K562 (cell line): ENCODE data around the gene SH3PXD2B. TPM values are rescaled to one million over a fixed set of nuclear protein-coding genes. Genes with fewer than 3 reads are reported as not detected.
"Not testable (repeated sequence)": the region's sequence is repeated elsewhere in the genome, so short reads cannot be mapped to it uniquely, and the experiment has no call there.

ENCODE experiments used
- ATAC-seq: fragments of 200-7000 bp; cut with Tn5 transposase; 3 replicates; pipeline ENCODE4 v1.9.1; 2020; ENCODE audit warnings: moderate library complexity
- BruUV-seq: library from RNA; stranded (reverse); fragments of 400-500 nt; replicated peaks from 2 replicates; lab custom pipeline; 2021; lab: Mats Ljungman, UMichigan
- CTCF ChIA-PET: fragments of 300-600 bp; formaldehyde crosslinking; extraction: SDS; loops from one replicate; lab custom pipeline; 2021; ENCODE audit warnings: low intra/inter-chr PET ratio; lab: Yijun Ruan, JAX
- POLR2A ChIA-PET: fragments of 300-600, 350-650 bp; sonication (Branson Sonifier 250); formaldehyde crosslinking; extraction: SDS; loops from one replicate; lab custom pipeline; 2021; ENCODE audit warnings: antibody characterized with exemption, inconsistent platforms; lab: Yijun Ruan, JAX
- DNase-seq, 4 experiments: peaks; one replicate each; pipeline versions ENCODE4 v3.0.0 to v3.0.0-alpha.2; 2011 to 2018; ENCODE audit warnings: low spot score in 3 of 4, mixed read lengths in 3 of 4; ENCODE audit errors: extremely low read depth in 1 of 4
- FAIRE-seq: peaks from 2 replicates; lab custom pipeline; 2011; peaks lifted over from hg19 to GRCh38; lab: Jason Lieb, UNC
- H2AFZ ChIP-seq: 2 replicates; pipeline ENCODE4 v1.6.0; 2011; ENCODE audit warnings: low read depth, low read length, control low read depth, inconsistent platforms
- H3K27ac ChIP-seq: fragments of 200-600 bp; 3 replicates; pipeline ENCODE4 v1.8.0; 2011; ENCODE audit warnings: low read depth, mild to moderate bottlenecking, control low read depth, inconsistent platforms, low read length, moderate library complexity, mixed read lengths; ENCODE audit errors: extremely low read depth
- H3K27me3 ChIP-seq, 2 experiments: fragments of 300-600 bp in 1 of 2; 2 replicates in 1 of 2; 3 replicates in 1 of 2; pipeline versions ENCODE4 v1.6.0 to v1.8.0; 2011; ENCODE audit warnings: inconsistent platforms in 2 of 2, low read length in 2 of 2, mild to moderate bottlenecking in 1 of 2, mixed read lengths in 1 of 2, moderate library complexity in 1 of 2; ENCODE audit not compliant: control insufficient read depth in 2 of 2, insufficient read depth in 2 of 2
- H3K36me3 ChIP-seq: fragments of 300-600 bp; 3 replicates; pipeline ENCODE4 v1.8.0; 2011; ENCODE audit warnings: mild to moderate bottlenecking, low read length, inconsistent platforms; ENCODE audit not compliant: control insufficient read depth, insufficient read depth
- H3K4me1 ChIP-seq, 2 experiments: fragments of 200-600 bp in 1 of 2; replicated peaks in 1 of 2; 2 replicates in 1 of 2; 3 replicates in 1 of 2; pipeline versions ENCODE4 v1.5.1 to v1.8.0; 2011; ENCODE audit warnings: inconsistent platforms in 2 of 2, low read length in 2 of 2, mild to moderate bottlenecking in 1 of 2, mixed read lengths in 1 of 2, moderate library complexity in 1 of 2; ENCODE audit not compliant: control insufficient read depth in 2 of 2, insufficient read depth in 2 of 2
- H3K4me2 ChIP-seq: 2 replicates; pipeline ENCODE4 v1.6.1; 2011; ENCODE audit warnings: low read length, control low read depth, inconsistent platforms, mixed read lengths; ENCODE audit not compliant: insufficient read depth
- H3K4me3 ChIP-seq: fragments of 200-600 bp; sonication (generic), shearing (Covaris generic); 2 replicates; pipeline ENCODE4 v1.5.1; 2016; ENCODE audit warnings: control low read depth, inconsistent platforms
- H3K79me2 ChIP-seq: fragments of 200-600 bp; 3 replicates; pipeline ENCODE4 v1.8.0; 2011; ENCODE audit warnings: low read length, inconsistent platforms; ENCODE audit not compliant: control insufficient read depth, insufficient read depth
- H3K9ac ChIP-seq, 2 experiments: 2 replicates each; pipeline versions ENCODE4 v1.6.0 to v1.6.1; 2011; ENCODE audit warnings: low read depth in 2 of 2, low read length in 2 of 2, control low read depth in 1 of 2, inconsistent platforms in 1 of 2, mild to moderate bottlenecking in 1 of 2, mixed read lengths in 1 of 2; ENCODE audit not compliant: insufficient read depth in 1 of 2
- H3K9me1 ChIP-seq: one replicate; pipeline ENCODE4 v1.6.0; 2011; ENCODE audit warnings: inconsistent platforms, mild to moderate bottlenecking, low read length, moderate library complexity; ENCODE audit not compliant: control insufficient read depth, insufficient read depth
- H3K9me3 ChIP-seq: replicated peaks from 2 replicates; pipeline ENCODE4 v1.5.1; 2011; ENCODE audit warnings: low read depth, low read length, inconsistent platforms; ENCODE audit not compliant: control insufficient read depth, insufficient read depth
- H4K20me1 ChIP-seq: replicated peaks from 2 replicates; pipeline ENCODE4 v1.6.1; 2011; ENCODE audit warnings: low read length, inconsistent platforms, mixed read lengths; ENCODE audit not compliant: control insufficient read depth, insufficient read depth
- ETV1 ChIP-seq: fragments of 450-650 bp; conservative IDR thresholded peaks from 2 replicates; pipeline ENCODE4 v1.6.1; 2016; ENCODE audit warnings: missing genetic modification characterization, control low read depth, low read depth, missing compliant biosample characterization
- GATAD2A ChIP-seq: fragments of 450-650 bp; IDR thresholded peaks from 2 replicates; pipeline ENCODE4 v1.6.1; 2017
- KAT8 ChIP-seq: fragments of 450-650 bp; IDR thresholded peaks from 2 replicates; pipeline ENCODE4 v1.6.1; 2016; ENCODE audit warnings: low read depth, mild to moderate bottlenecking
- KLF1 ChIP-seq: fragments of 450-650 bp; IDR thresholded peaks from 2 replicates; pipeline ENCODE4 v1.6.1; 2016; ENCODE audit warnings: missing genetic modification characterization, missing compliant biosample characterization
- MCM2 ChIP-seq: fragments of 450-650 bp; IDR thresholded peaks from 2 replicates; pipeline ENCODE4 v1.6.1; 2017; ENCODE audit warnings: low read depth, mild to moderate bottlenecking
- SRSF3 ChIP-seq: fragments of 200-400 bp; formaldehyde crosslinking; IDR thresholded peaks from 2 replicates; pipeline ENCODE4 v1.6.1; 2016; ENCODE audit warnings: mild to moderate bottlenecking, low read length, moderate library complexity; ENCODE audit not compliant: insufficient read depth
- ZKSCAN1 ChIP-seq: fragments of 150-350 bp; IDR thresholded peaks from 2 replicates; pipeline ENCODE4 v1.6.1; 2016; ENCODE audit warnings: low read depth, low read length
- ZNF133 ChIP-seq: fragments of 250-450 bp; sonication (Bioruptor Pico); IDR thresholded peaks from 2 replicates; pipeline ENCODE4 v1.4.0; 2020; ENCODE audit warnings: mild to moderate bottlenecking
- ZNF253 ChIP-seq: fragments of 250-450 bp; sonication (Bioruptor Pico); conservative IDR thresholded peaks from 2 replicates; pipeline ENCODE4 v1.6.1; 2021; ENCODE audit warnings: mild to moderate bottlenecking
- ZSCAN29 ChIP-seq: fragments of 450-650 bp; IDR thresholded peaks from 2 replicates; pipeline ENCODE4 v1.6.1; 2017
- WGBS: fragments of 100-300 bp; shearing (Covaris generic); methylation state at CpG from one replicate; pipeline ENCODE4 v1.1.6; 2016; ENCODE audit warnings: low coverage, mixed read lengths; ENCODE audit not compliant: insufficient coverage; ENCODE audit errors: missing lambda C conversion rate; 5-methylcytosine and 5-hydroxymethylcytosine counted together
- in situ Hi-C: fragments of 300-500 bp; cut with MboI; formaldehyde crosslinking; loops from 4 replicates; pipeline ENCODE4 v1.15.0; 2018; ENCODE audit warnings: inconsistent platforms, mixed read lengths
- intact Hi-C: fragments of 100-400 bp; cut with micrococcal nuclease; formaldehyde crosslinking; loops from 2 replicates; pipeline ENCODE4 v1.14.2; 2022
- polyA plus RNA-seq, 8 experiments: library from polyadenylated mRNA; depleted of rRNA in 4 of 8; stranded (reverse) in 5 of 8; unstranded in 3 of 8; fragments of >200 nt; fragmentation: Nextera tagmentation in 2 of 8; fragmentation: Illumina TruSeq in 1 of 8; extraction: Ambion mirVana in 2 of 8; extraction: Trizol in 1 of 8; gene quantifications; 2 replicates each; pipeline versions ENCODE4 v1.2.1 to v1.2.3, GENCODE V29; 2011 to 2014; ENCODE audit warnings: inconsistent platforms in 1 of 8, missing spikeins in 1 of 8
- total RNA-seq, 7 experiments: library from RNA; depleted of rRNA in 6 of 7; stranded (reverse); fragments of >200 nt in 6 of 7; fragmentation: Illumina TruSeq in 2 of 7; extraction: Trizol in 2 of 7; gene quantifications; 2 replicates each; pipeline versions ENCODE4 v1.2.1 to v1.2.3, GENCODE V29; 2011 to 2021; ENCODE audit warnings: low replicate concordance in 1 of 7
- TF ChIP-seq, protein P1 (sequence below): fragments of 450-650 bp; IDR thresholded peaks from 2 replicates; pipeline ENCODE4 v1.6.1; 2016; ENCODE audit warnings: antibody characterized with exemption
- TF ChIP-seq, protein P2 (sequence below): fragments of 250-450 bp; sonication (Bioruptor Pico); IDR thresholded peaks from 2 replicates; pipeline ENCODE4 v1.5.0; 2020; ENCODE audit warnings: mild to moderate bottlenecking, borderline replicate concordance
- TF ChIP-seq, protein P3 (sequence below), 2 experiments: fragments of 450-650 bp in 1 of 2; sonication (generic) in 1 of 2; formaldehyde crosslinking in 1 of 2; IDR thresholded peaks in 1 of 2; conservative IDR thresholded peaks in 1 of 2; 2 replicates each; pipeline versions ENCODE4 v1.6.1 to v1.8.1; 2016 to 2023; ENCODE audit warnings: mild to moderate bottlenecking in 2 of 2, moderate library complexity in 2 of 2, inconsistent platforms in 1 of 2, missing genetic modification reagents in 1 of 2

The SH3PXD2B gene
- total and polyA plus RNA-seq, 9 of the 15 experiments (the other 6 are each of a cell fraction or from before 2014, with no cell fraction given), result 0.04 to 0.66 (median 0.19) TPM

DNA sequence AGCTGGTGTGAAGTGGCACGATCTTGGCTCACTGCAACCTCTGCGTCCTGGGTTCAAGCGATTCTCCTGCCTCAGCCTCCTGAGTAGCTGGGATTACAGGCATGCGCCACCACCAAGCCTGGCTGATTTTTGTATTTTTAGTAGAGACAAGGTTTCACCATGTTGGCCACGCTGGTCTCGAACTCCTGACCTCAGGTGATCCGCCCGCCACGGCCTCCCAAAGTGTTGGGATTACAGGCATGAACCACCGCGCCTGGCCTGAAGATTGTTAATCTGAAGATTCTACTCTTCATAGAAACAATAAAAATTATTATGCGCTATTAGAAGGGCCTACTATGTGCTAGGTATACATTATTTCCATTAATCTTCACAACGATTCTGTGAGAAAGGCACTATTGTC, 127.4 kb downstream of the SH3PXD2B start:
- POLR2A ChIA-PET, H4K20me1 ChIP-seq, H2AFZ ChIP-seq, H3K36me3 ChIP-seq, intact Hi-C loops, FAIRE-seq, H3K9ac ChIP-seq, in situ Hi-C loops, H3K4me1 ChIP-seq, H3K27ac ChIP-seq, H3K79me2 ChIP-seq, H3K4me3 ChIP-seq, H3K9me3 ChIP-seq, DNase-seq, CTCF ChIA-PET, BruUV-seq, H3K4me2 ChIP-seq, ATAC-seq, H3K9me1 ChIP-seq: not testable (repeated sequence)
- TF ChIP-seq ZKSCAN1, result 0 out of 2 replicates have a peak, but pooled peaks have one; percentile 16
- 4% methylated on average over 13 of the region's 13 CpGs for WGBS
- peaks cover 14 to 37% of the 10 kb centered on the region in 2 experiments; a peak in 4 of 5 replicates for H3K27me3 ChIP-seq

DNA sequence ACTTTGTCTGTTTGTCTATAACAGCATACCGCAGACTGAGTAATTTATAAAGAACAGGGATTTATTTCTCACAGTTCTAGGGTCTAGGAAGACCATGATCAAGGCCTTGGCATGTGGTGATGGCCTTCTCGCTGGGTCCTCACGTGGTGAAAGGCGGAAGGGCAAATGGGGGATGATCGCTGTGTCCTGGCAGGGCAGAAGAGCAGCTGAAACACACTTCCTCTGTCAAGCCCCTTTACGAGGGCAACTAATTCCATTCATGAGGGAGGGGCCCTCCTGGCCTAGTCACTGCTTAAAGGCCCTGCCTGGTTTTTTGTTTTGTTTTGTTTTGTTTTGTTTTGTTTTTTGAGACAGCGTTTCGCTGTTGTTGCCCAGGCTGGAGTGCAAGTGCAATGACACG, 128.9 kb downstream of the SH3PXD2B start:
- no peak overlapping the region for H3K9ac ChIP-seq
- no peaks in the 10 kb centered on the region for H3K9me3 ChIP-seq
- ATAC-seq (no peak), DNase-seq (no peak), FAIRE-seq (no peak)
- peaks cover 9 to 27% of the 10 kb centered on the region in 2 experiments; a peak in 4 of 5 replicates for H3K27me3 ChIP-seq
- no peaks in the 10 kb centered on the region for H3K79me2 ChIP-seq
- intact Hi-C loops (no loop called here), in situ Hi-C loops (no loop called here)
- no peak overlapping the region for H3K27ac ChIP-seq
- POLR2A ChIA-PET, result no interaction called here
- BruUV-seq, result no TSS peak
- no peaks in the 10 kb centered on the region for H3K36me3 ChIP-seq
- no peak overlapping the region for H3K4me2 ChIP-seq
- H3K9me1 ChIP-seq, result no peaks in the 10 kb centered on the region
- no peaks in the 10 kb centered on the region for H4K20me1 ChIP-seq
- CTCF ChIA-PET, result no interaction called here
- no peak overlapping the region for H3K4me3 ChIP-seq
- WGBS, result 12% methylated on average over 9 of the region's 9 CpGs
- H3K4me1 ChIP-seq, result no peaks in the 10 kb centered on the region
- H2AFZ ChIP-seq, result no peak overlapping the region
- TF ChIP-seq KLF1 (tag) (no peak), ZNF133 (CRISPR knock-in tag) (no peak), KAT8 (no peak), MCM2 (no peak), ZSCAN29 (no peak), ETV1 (tag) (no peak), SRSF3 (no peak), GATAD2A (no peak), ZNF253 (CRISPR knock-in tag) (no peak)
- TF ChIP-seq, protein P1, sequence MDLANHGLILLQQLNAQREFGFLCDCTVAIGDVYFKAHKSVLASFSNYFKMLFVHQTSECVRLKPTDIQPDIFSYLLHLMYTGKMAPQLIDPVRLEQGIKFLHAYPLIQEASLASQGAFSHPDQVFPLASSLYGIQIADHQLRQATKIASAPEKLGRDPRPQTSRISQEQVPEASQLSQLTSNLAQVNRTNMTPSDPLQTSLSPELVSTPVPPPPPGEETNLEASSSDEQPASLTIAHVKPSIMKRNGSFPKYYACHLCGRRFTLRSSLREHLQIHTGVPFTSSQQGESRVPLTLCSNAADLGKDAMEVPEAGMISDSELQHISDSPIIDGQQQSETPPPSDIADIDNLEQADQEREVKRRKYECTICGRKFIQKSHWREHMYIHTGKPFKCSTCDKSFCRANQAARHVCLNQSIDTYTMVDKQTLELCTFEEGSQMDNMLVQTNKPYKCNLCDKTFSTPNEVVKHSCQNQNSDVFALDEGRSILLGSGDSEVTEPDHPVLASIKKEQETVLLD, result no peak
- TF ChIP-seq, protein P2, sequence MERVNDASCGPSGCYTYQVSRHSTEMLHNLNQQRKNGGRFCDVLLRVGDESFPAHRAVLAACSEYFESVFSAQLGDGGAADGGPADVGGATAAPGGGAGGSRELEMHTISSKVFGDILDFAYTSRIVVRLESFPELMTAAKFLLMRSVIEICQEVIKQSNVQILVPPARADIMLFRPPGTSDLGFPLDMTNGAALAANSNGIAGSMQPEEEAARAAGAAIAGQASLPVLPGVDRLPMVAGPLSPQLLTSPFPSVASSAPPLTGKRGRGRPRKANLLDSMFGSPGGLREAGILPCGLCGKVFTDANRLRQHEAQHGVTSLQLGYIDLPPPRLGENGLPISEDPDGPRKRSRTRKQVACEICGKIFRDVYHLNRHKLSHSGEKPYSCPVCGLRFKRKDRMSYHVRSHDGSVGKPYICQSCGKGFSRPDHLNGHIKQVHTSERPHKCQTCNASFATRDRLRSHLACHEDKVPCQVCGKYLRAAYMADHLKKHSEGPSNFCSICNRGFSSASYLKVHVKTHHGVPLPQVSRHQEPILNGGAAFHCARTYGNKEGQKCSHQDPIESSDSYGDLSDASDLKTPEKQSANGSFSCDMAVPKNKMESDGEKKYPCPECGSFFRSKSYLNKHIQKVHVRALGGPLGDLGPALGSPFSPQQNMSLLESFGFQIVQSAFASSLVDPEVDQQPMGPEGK (CRISPR knock-in tag), result no peak
- TF ChIP-seq, protein P3, sequence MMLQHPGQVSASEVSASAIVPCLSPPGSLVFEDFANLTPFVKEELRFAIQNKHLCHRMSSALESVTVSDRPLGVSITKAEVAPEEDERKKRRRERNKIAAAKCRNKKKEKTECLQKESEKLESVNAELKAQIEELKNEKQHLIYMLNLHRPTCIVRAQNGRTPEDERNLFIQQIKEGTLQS (IDR thresholded peaks at IDR 0.05), result no peak
- TF ChIP-seq, protein P3 (CRISPR knock-in tag; conservative IDR thresholded peaks at IDR 0.05), result no peak
